T-helper 2 cell treated with Interferon-gamma antibody and Interleukin-4, amounts not matched to agents 5 μg/mL and 100 μg/mL, for 36 hours (primary cell): Measurements from ENCODE around the gene GPR35.

Source experiments
- DNase-seq: peaks from one replicate; pipeline ENCODE4 v3.0.0; 2021; ENCODE audit warnings: low spot score
- H3K27ac Mint-ChIP-seq: one replicate; pipeline ENCODE4 v1.8.0; 2021; ENCODE audit warnings: mild to moderate bottlenecking, mixed read lengths
- H3K27me3 Mint-ChIP-seq: one replicate; pipeline ENCODE4 v1.8.0; 2021; ENCODE audit warnings: low read depth, mixed read lengths
- H3K36me3 Mint-ChIP-seq: one replicate; pipeline ENCODE4 v1.8.0; 2021; ENCODE audit warnings: low read depth, mixed read lengths
- H3K4me1 Mint-ChIP-seq: one replicate; pipeline ENCODE4 v1.8.0; 2021; ENCODE audit warnings: low read depth, mixed read lengths
- H3K4me3 Mint-ChIP-seq: one replicate; pipeline ENCODE4 v1.8.0; 2022; ENCODE audit warnings: mild to moderate bottlenecking, moderate library complexity, mixed read lengths
- H3K9me3 Mint-ChIP-seq: one replicate; pipeline ENCODE4 v1.8.0; 2021; ENCODE audit warnings: mixed read lengths

GPR35 gene

GRCh38 chr2:240585101-240585500, 40.2 kb upstream of the GPR35 start:
- H3K4me3 Mint-ChIP-seq = peak overlapping the region; percentile 95
- H3K9me3 Mint-ChIP-seq = no peaks in the 10 kb centered on the region
- peak overlapping the region; percentile 12 for H3K27ac Mint-ChIP-seq
- H3K27me3 Mint-ChIP-seq = no peaks in the 10 kb centered on the region
- peaks cover 31% of the 10 kb centered on the region for H3K36me3 Mint-ChIP-seq
- no peak for DNase-seq
- peaks cover 42% of the 10 kb centered on the region for H3K4me1 Mint-ChIP-seq

- no peaks in the 10 kb centered on the region for H3K27me3 Mint-ChIP-seq
- H3K36me3 Mint-ChIP-seq = peaks cover 26% of the 10 kb centered on the region
- peak overlapping the region; percentile 95 for H3K4me3 Mint-ChIP-seq
- H3K9me3 Mint-ChIP-seq = no peaks in the 10 kb centered on the region
- H3K4me1 Mint-ChIP-seq = peaks cover 37% of the 10 kb centered on the region
- peak overlapping the region; percentile 87 for H3K27ac Mint-ChIP-seq
- DNase-seq = no peak
Measured at GRCh38 chr2:240585681-240586197, 39.5 kb upstream of the GPR35 start.

- Mint-ChIP-seq H3K27ac (peak within 1 kb of the TSS; percentile 89), H3K36me3 (peaks cover 28% of the 10 kb centered on the region), H3K9me3 (no peaks in the 10 kb centered on the region)
Measured at GRCh38 chr2:240586198-240586918, 38.9 kb upstream of the GPR35 start, which contains the start of gene CAPN10. CAPN10 (plus strand) TSS chr2:240586734; CDS start chr2:240586912, 178 bp downstream.

DNA sequence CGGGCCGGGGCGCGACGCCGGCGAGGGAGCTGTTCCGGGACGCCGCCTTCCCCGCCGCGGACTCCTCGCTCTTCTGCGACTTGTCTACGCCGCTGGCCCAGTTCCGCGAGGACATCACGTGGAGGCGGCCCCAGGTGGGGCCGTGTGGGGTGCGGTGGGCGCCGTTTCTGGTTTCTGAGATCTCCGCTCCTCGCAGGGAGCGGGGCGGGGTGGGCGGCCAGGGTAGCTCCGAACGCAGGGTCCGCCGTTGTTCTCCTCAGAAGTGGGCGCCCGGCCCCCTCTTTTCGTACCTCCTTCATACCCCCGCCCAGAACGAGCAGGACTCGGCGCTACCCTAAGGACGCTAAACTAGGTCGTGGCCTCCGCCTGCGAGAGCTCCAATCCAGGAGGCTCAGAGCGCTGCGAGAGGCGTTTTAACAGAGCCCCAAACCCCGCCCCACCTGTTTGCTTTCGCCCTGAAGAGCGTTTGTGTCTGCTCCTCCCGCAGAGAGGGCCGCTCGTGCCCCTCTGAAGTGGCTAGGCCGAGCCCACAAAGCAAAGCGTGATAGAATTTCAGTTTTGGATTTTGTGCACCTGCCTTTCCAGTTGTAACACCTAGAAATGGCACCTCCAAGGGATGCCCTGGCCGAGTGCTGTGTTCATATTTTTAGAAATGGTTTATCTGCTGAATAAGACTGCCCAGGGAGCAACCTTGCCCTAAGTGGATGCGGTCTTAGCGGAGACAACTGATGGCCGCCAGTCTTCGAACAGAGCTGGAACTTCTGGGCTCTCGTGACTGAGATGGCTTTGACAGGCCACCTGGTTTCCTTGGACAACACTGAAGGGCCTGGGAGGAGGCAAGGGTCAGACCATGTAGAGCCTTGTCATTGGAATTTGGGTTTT, 38.1 kb upstream of the GPR35 start:
- no peaks in the 10 kb centered on the region for H3K27me3 Mint-ChIP-seq
- H3K36me3 Mint-ChIP-seq = peaks cover 26% of the 10 kb centered on the region
- H3K4me3 Mint-ChIP-seq = peak overlapping the region; percentile 90
- peak overlapping the region; percentile 89 for H3K27ac Mint-ChIP-seq
- peak; percentile 51 for DNase-seq
- H3K9me3 Mint-ChIP-seq = no peaks in the 10 kb centered on the region
- H3K4me1 Mint-ChIP-seq = peaks cover 36% of the 10 kb centered on the region

More at GRCh38 chr2:240586198-240586918, 38.9 kb upstream of the GPR35 start, which contains the start of gene CAPN10:
- peak; percentile 99 for DNase-seq
- Mint-ChIP-seq H3K4me3 (peak within 1 kb of the TSS; percentile 95), H3K27me3 (no peaks in the 10 kb centered on the region), H3K4me1 (peaks cover 37% of the 10 kb centered on the region)

- DNase-seq = no peak
- H3K27ac Mint-ChIP-seq = peak overlapping the region; percentile 77
- H3K4me1 Mint-ChIP-seq = peaks cover 31% of the 10 kb centered on the region
- H3K27me3 Mint-ChIP-seq = no peaks in the 10 kb centered on the region
- H3K9me3 Mint-ChIP-seq = no peaks in the 10 kb centered on the region
- H3K4me3 Mint-ChIP-seq = peak overlapping the region; percentile 90
- H3K36me3 Mint-ChIP-seq = peaks cover 22% of the 10 kb centered on the region
Measured at GRCh38 chr2:240588006-240588655, 37.1 kb upstream of the GPR35 start.

- no peak overlapping the region for H3K27ac Mint-ChIP-seq
- DNase-seq = no peak
- H3K36me3 Mint-ChIP-seq = peaks cover 22% of the 10 kb centered on the region
- H3K4me1 Mint-ChIP-seq = peaks cover 28% of the 10 kb centered on the region
- H3K27me3 Mint-ChIP-seq = no peaks in the 10 kb centered on the region
- no peaks in the 10 kb centered on the region for H3K9me3 Mint-ChIP-seq
- peak overlapping the region; percentile 90 for H3K4me3 Mint-ChIP-seq
Measured at GRCh38 chr2:240588669-240589068, 36.6 kb upstream of the GPR35 start.

DNA sequence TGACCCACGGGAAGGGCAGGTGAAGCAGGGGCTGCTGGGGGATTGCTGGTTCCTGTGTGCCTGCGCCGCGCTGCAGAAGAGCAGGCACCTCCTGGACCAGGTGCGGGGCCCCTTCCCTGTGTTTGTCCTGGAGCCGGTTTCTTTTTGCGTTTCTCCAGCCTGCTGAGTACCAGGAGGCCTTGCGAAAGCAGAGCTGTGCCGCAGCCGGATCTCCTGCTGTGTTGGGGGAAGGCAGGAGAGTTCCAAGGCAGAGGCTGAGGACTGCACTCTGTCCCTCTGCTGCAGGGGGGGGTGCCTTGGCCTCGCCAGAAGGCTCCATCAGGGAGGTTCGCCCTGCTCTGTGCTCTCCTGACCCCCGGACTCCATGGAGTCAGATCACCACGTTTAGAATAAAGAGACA, 35.9 kb upstream of the GPR35 start:
- Mint-ChIP-seq H3K27ac (peak overlapping the region; percentile 41), H3K36me3 (peaks cover 22% of the 10 kb centered on the region), H3K4me1 (peaks cover 27% of the 10 kb centered on the region), H3K27me3 (no peaks in the 10 kb centered on the region), H3K4me3 (no peak overlapping the region), H3K9me3 (no peaks in the 10 kb centered on the region)
- no peak for DNase-seq

DNA sequence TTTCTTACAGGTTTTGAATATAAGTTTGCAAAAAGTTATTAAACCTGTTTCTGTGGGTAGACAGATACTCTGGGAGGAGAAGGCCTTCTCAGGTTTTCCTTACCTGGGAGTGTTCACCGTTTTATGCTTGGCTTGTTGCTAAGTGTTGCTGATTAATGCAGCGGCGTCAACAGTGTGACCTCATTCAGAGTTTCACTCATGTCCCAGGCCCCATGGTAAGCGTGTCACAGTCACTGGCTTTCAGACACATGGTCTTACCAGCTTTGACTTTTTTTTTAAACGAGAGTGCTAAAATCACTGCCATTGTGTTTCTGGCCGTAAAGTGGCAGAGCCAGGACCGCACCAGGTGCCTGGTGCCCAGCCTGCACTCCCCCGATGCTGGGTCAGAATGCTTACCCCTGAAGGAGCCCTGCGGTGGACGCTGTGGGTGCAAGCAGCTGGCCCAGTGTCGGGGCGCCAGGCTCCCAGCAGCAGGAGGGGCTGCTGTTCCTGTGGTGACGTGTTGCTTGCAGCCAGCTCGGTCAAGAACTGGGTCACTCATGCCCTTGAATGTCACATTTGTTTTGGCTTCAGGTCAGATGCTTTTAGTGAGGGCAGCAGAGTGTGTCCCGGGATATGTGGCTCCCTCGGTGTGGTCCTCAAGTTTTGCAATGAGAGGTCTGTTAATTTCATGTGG, 35.3 kb upstream of the GPR35 start:
- peaks cover 20% of the 10 kb centered on the region for H3K4me1 Mint-ChIP-seq
- H3K4me3 Mint-ChIP-seq = no peak overlapping the region
- H3K9me3 Mint-ChIP-seq = no peaks in the 10 kb centered on the region
- H3K27me3 Mint-ChIP-seq = no peaks in the 10 kb centered on the region
- peaks cover 19% of the 10 kb centered on the region for H3K36me3 Mint-ChIP-seq
- no peak overlapping the region for H3K27ac Mint-ChIP-seq
- no peak for DNase-seq

DNA sequence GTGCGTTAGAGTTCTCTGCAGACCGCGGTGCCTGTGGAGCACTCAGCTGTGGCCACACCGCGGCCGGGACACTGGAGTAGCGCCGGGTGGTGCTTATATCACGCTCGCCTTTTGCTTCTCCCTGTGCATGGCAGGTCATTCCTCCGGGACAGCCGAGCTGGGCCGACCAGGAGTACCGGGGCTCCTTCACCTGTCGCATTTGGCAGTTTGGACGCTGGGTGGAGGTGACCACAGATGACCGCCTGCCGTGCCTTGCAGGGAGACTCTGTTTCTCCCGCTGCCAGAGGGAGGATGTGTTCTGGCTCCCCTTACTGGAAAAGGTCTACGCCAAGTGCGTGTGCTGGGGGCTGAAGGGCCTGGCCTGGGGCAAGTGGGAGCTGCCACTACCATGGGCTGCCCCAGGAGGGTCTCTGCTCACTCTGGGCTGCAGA, 34.6 kb upstream of the GPR35 start:
- H3K4me1 Mint-ChIP-seq = peaks cover 21% of the 10 kb centered on the region
- H3K9me3 Mint-ChIP-seq = no peaks in the 10 kb centered on the region
- H3K27ac Mint-ChIP-seq = no peak overlapping the region
- no peak overlapping the region for H3K4me3 Mint-ChIP-seq
- H3K36me3 Mint-ChIP-seq = peaks cover 19% of the 10 kb centered on the region
- no peaks in the 10 kb centered on the region for H3K27me3 Mint-ChIP-seq
- no peak for DNase-seq

DNA sequence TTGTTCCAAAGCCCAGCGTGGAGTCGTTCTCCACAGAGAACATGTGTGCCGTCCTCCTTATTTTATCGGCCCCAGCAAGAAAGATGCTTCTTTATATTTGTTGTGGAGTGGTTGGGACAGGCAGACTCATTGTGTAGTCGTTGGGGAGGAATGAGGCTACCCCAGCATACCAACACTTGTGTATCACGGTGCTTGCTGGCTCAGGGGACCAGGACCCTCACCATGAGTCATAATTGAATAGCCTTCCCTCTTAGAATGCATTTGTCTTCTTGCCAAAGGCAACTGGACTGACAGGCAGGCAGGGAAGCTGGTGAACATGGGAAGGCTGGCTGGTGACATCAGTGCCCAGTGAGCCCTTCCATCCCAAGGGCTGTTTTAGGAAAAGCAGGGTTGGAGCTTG, 34.1 kb upstream of the GPR35 start:
- Mint-ChIP-seq H3K27me3 (no peaks in the 10 kb centered on the region), H3K9me3 (no peaks in the 10 kb centered on the region), H3K36me3 (peaks cover 19% of the 10 kb centered on the region), H3K4me3 (no peak overlapping the region), H3K27ac (no peak overlapping the region), H3K4me1 (peaks cover 21% of the 10 kb centered on the region)
- DNase-seq = no peak

DNA sequence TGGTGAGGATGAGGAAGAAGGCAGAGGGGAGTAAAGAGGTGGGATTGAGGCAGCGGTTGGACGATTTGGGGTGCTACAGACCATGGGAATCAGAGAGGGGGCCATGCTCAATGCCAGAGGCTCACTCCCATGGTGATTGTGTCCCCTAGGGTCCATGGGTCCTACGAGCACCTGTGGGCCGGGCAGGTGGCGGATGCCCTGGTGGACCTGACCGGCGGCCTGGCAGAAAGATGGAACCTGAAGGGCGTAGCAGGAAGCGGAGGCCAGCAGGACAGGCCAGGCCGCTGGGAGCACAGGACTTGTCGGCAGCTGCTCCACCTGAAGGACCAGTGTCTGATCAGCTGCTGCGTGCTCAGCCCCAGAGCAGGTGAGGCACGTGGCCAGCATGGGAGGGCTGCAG, 33.5 kb upstream of the GPR35 start:
- Mint-ChIP-seq H3K9me3 (no peaks in the 10 kb centered on the region), H3K4me3 (no peak overlapping the region), H3K36me3 (peaks cover 19% of the 10 kb centered on the region), H3K4me1 (peaks cover 21% of the 10 kb centered on the region), H3K27me3 (no peaks in the 10 kb centered on the region), H3K27ac (no peak overlapping the region)
- no peak for DNase-seq

DNA sequence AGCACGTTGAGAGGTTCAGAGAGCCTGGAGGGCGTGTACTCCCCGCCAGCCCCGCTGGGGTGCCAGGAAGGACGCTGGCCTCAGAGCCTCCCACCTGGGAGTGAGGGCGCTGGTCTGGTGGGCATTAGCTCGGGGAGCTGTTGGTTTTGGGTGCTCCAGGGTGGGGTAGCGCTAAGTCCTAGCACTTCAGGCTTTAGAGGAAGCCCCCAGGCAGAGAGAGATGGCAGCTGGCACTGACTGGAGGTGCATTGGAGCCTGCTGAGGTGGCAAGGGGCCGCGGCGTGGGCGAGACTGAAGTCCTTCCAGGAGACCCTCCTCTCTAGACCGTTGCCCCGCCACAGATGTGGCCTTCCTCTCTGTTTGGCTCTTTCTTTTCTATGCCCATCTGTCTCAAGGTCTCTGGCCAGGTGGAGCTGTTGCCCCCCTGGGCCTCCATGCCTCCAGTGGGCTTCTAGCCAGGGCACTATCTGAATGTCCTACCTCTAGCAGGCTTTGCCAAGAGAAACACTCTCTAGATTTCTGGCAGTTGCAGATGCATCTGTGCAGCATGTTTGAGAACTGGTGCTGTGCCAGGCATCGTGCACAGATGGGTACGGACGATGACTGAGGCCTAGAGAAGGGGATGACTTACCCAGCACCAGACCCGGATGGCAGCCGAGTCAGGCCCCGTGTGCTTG, 32.1 kb upstream of the GPR35 start:
- peaks cover 13% of the 10 kb centered on the region for H3K4me1 Mint-ChIP-seq
- no peaks in the 10 kb centered on the region for H3K27me3 Mint-ChIP-seq
- H3K27ac Mint-ChIP-seq = no peak overlapping the region
- peaks cover 13% of the 10 kb centered on the region for H3K36me3 Mint-ChIP-seq
- H3K9me3 Mint-ChIP-seq = no peaks in the 10 kb centered on the region
- no peak for DNase-seq
- no peak overlapping the region for H3K4me3 Mint-ChIP-seq
